ENCODE results near the gene PDHX. TPM values are rescaled to one million over a fixed set of nuclear protein-coding genes. Genes with fewer than 3 reads are reported as not detected.

PDHX gene
- total RNA-seq, 1 donor from 2014 or later = 44.0 TPM

- Histone ChIP-seq H3K9ac (ENCODE audit: low read length) (no peak overlapping the region), H3K27me3 (ENCODE audit: insufficient read depth, low read length) (no peaks in the 10 kb centered on the region), H3K4me2 (ENCODE audit: low read length) (no peak overlapping the region), H2AFZ (ENCODE audit: low read depth, low read length) (no peak overlapping the region), H3K4me3 (ENCODE audit: insufficient read depth, low read depth, low read length) (no peak overlapping the region), H3K79me2 (ENCODE audit: insufficient read depth, low read length) (no peaks in the 10 kb centered on the region), H3K36me3 (ENCODE audit: insufficient read depth, low read length) (peaks cover 2% of the 10 kb centered on the region), H3K27ac (ENCODE audit: low read depth, low read length) (no peak overlapping the region), H3K4me1 (ENCODE audit: insufficient read depth, low read length) (no peaks in the 10 kb centered on the region), H4K20me1 (ENCODE audit: insufficient read depth, low read length) (no peaks in the 10 kb centered on the region), H3K9me3 (ENCODE audit: insufficient read depth, low read depth, low read length) (no peaks in the 10 kb centered on the region)
- no peak for FAIRE-seq
- TF ChIP-seq, protein P1, sequence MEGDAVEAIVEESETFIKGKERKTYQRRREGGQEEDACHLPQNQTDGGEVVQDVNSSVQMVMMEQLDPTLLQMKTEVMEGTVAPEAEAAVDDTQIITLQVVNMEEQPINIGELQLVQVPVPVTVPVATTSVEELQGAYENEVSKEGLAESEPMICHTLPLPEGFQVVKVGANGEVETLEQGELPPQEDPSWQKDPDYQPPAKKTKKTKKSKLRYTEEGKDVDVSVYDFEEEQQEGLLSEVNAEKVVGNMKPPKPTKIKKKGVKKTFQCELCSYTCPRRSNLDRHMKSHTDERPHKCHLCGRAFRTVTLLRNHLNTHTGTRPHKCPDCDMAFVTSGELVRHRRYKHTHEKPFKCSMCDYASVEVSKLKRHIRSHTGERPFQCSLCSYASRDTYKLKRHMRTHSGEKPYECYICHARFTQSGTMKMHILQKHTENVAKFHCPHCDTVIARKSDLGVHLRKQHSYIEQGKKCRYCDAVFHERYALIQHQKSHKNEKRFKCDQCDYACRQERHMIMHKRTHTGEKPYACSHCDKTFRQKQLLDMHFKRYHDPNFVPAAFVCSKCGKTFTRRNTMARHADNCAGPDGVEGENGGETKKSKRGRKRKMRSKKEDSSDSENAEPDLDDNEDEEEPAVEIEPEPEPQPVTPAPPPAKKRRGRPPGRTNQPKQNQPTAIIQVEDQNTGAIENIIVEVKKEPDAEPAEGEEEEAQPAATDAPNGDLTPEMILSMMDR (IDR thresholded peaks at IDR 0.05; ENCODE audit: insufficient read depth, low read depth, low read length) = no peak
- no peak for TF ChIP-seq EZH2 (IDR thresholded peaks at IDR 0.05; ENCODE audit: insufficient read depth, low read length)
- Mint-ChIP-seq H3K4me3 (ENCODE audit: unreplicated experiment) (no peak overlapping the region), H3K27me3 (ENCODE audit: low read depth, unreplicated experiment) (no peaks in the 10 kb centered on the region), H3K9me3 (ENCODE audit: unreplicated experiment) (no peaks in the 10 kb centered on the region), H3K4me1 (ENCODE audit: low read depth, unreplicated experiment) (no peaks in the 10 kb centered on the region), H3K27ac (ENCODE audit: unreplicated experiment) (no peak overlapping the region), H3K36me3 (ENCODE audit: low read depth, unreplicated experiment) (peaks cover 7% of the 10 kb centered on the region)
- no peak for DNase-seq (ENCODE audit: low read depth)
Observed at GRCh38 chr11:34881900-34882299, 34.5 kb upstream of the PDHX start.

- H3K36me3 ChIP-seq (ENCODE audit: insufficient read depth, low read length) = peaks cover 2% of the 10 kb centered on the region
- DNase-seq (ENCODE audit: low read depth) = no peak
Observed at GRCh38 chr11:34886609-34887008, 29.8 kb upstream of the PDHX start.

DNA sequence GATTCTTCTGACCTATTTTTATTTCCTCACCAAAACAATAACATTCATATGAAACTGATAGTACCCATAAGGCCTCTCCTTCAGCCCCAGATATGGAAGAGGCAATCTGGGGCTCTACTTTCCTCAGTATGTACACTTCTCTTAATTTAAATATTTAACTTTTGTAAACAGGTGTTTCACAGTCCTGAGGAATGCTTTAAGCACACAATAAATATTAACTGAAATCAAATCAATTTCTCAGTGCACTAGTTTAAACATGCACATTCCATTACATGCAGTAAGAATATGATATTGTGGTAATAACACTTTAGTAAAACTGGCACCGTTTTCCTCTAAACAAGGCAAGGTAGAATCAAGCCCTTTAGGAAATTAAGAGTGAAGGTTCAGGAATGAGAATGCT is 29.2 kb upstream of the PDHX start:
- H3K4me1 ChIP-seq (ENCODE audit: insufficient read depth, low read length) = no peaks in the 10 kb centered on the region
- no peaks in the 10 kb centered on the region for H4K20me1 ChIP-seq (ENCODE audit: insufficient read depth, low read length)
- no peak overlapping the region for H3K27ac ChIP-seq (ENCODE audit: low read depth, low read length)
- Mint-ChIP-seq H3K27ac (ENCODE audit: unreplicated experiment) (no peak overlapping the region), H3K36me3 (ENCODE audit: low read depth, unreplicated experiment) (peaks cover 2% of the 10 kb centered on the region), H3K4me1 (ENCODE audit: low read depth, unreplicated experiment) (no peaks in the 10 kb centered on the region), H3K9me3 (ENCODE audit: unreplicated experiment) (no peaks in the 10 kb centered on the region), H3K27me3 (ENCODE audit: low read depth, unreplicated experiment) (no peaks in the 10 kb centered on the region), H3K4me3 (ENCODE audit: unreplicated experiment) (no peak overlapping the region)
- no peak for TF ChIP-seq EZH2 (IDR thresholded peaks at IDR 0.05; ENCODE audit: insufficient read depth, low read length)
- TF ChIP-seq, protein P1 (IDR thresholded peaks at IDR 0.05; ENCODE audit: insufficient read depth, low read depth, low read length) = no peak
- peaks cover 2% of the 10 kb centered on the region for H3K36me3 ChIP-seq (ENCODE audit: insufficient read depth, low read length)
- no peaks in the 10 kb centered on the region for H3K9me3 ChIP-seq (ENCODE audit: insufficient read depth, low read depth, low read length)
- no peak overlapping the region for H3K4me3 ChIP-seq (ENCODE audit: insufficient read depth, low read depth, low read length)
- DNase-seq (ENCODE audit: low read depth) (no peak), FAIRE-seq (no peak)
- no peaks in the 10 kb centered on the region for H3K79me2 ChIP-seq (ENCODE audit: insufficient read depth, low read length)
- no peak overlapping the region for H2AFZ ChIP-seq (ENCODE audit: low read depth, low read length)
- H3K4me2 ChIP-seq (ENCODE audit: low read length) = no peak overlapping the region
- H3K9ac ChIP-seq (ENCODE audit: low read length) = no peak overlapping the region
- no peaks in the 10 kb centered on the region for H3K27me3 ChIP-seq (ENCODE audit: insufficient read depth, low read length)

More at GRCh38 chr11:34886609-34887008, 29.8 kb upstream of the PDHX start:
- TF ChIP-seq, protein P1 (IDR thresholded peaks at IDR 0.05; ENCODE audit: insufficient read depth, low read depth, low read length) = no peak
- TF ChIP-seq EZH2 (IDR thresholded peaks at IDR 0.05; ENCODE audit: insufficient read depth, low read length) = no peak
- Mint-ChIP-seq H3K36me3 (ENCODE audit: low read depth, unreplicated experiment) (peaks cover 7% of the 10 kb centered on the region), H3K27ac (ENCODE audit: unreplicated experiment) (no peak overlapping the region), H3K4me1 (ENCODE audit: low read depth, unreplicated experiment) (no peaks in the 10 kb centered on the region), H3K9me3 (ENCODE audit: unreplicated experiment) (no peaks in the 10 kb centered on the region), H3K27me3 (ENCODE audit: low read depth, unreplicated experiment) (no peaks in the 10 kb centered on the region), H3K4me3 (ENCODE audit: unreplicated experiment) (no peak overlapping the region)
- no peak overlapping the region for H3K4me2 ChIP-seq (ENCODE audit: low read length)
- H3K27me3 ChIP-seq (ENCODE audit: insufficient read depth, low read length) = no peaks in the 10 kb centered on the region
- H3K9ac ChIP-seq (ENCODE audit: low read length) = no peak overlapping the region
- H2AFZ ChIP-seq (ENCODE audit: low read depth, low read length) = no peak overlapping the region
- FAIRE-seq = no peak
- no peak overlapping the region for H3K27ac ChIP-seq (ENCODE audit: low read depth, low read length)
- no peaks in the 10 kb centered on the region for H3K4me1 ChIP-seq (ENCODE audit: insufficient read depth, low read length)
- no peaks in the 10 kb centered on the region for H4K20me1 ChIP-seq (ENCODE audit: insufficient read depth, low read length)
- H3K9me3 ChIP-seq (ENCODE audit: insufficient read depth, low read depth, low read length) = no peaks in the 10 kb centered on the region
- H3K4me3 ChIP-seq (ENCODE audit: insufficient read depth, low read depth, low read length) = no peak overlapping the region
- no peaks in the 10 kb centered on the region for H3K79me2 ChIP-seq (ENCODE audit: insufficient read depth, low read length)
